Skeletal muscle satellite cell (primary cell): ENCODE data around the gene TMEM271.

Source experiments
- H3K27me3 ChIP-seq: 2 replicates; pipeline ENCODE4 v1.7.0; 2013; ENCODE audit warnings: low read length; ENCODE audit not compliant: control insufficient read depth, insufficient read depth
- H3K36me3 ChIP-seq: 2 replicates; pipeline ENCODE4 v1.7.0; 2013; ENCODE audit warnings: mild to moderate bottlenecking, control low read depth, low read length; ENCODE audit not compliant: insufficient read depth
- H3K4me1 ChIP-seq: 2 replicates; pipeline ENCODE4 v1.7.0; 2013; ENCODE audit warnings: low read length; ENCODE audit not compliant: control insufficient read depth, insufficient read depth
- H3K4me2 ChIP-seq: 2 replicates; pipeline ENCODE4 v1.7.0; 2013; ENCODE audit warnings: mild to moderate bottlenecking, low read length
- H3K4me3 ChIP-seq: 2 replicates; pipeline ENCODE4 v1.7.0; 2013; ENCODE audit warnings: low read length
- H3K9ac ChIP-seq: 2 replicates; pipeline ENCODE4 v1.7.0; 2013; ENCODE audit warnings: mild to moderate bottlenecking, low read depth, low read length, moderate library complexity
- H3K9me3 ChIP-seq: replicated peaks from 2 replicates; pipeline ENCODE4 v1.7.0; 2013; ENCODE audit warnings: mild to moderate bottlenecking, control low read depth, low read length

The TMEM271 gene

GRCh38 chr4:575281-576141 lies 584 bp downstream of the TMEM271 start:
- no peaks in the 10 kb centered on the region for H3K4me1 ChIP-seq
- no peak overlapping the region for H3K9ac ChIP-seq
- no peaks in the 10 kb centered on the region for H3K9me3 ChIP-seq
- H3K4me2 ChIP-seq: no peak overlapping the region
- H3K4me3 ChIP-seq: no peak overlapping the region
- H3K36me3 ChIP-seq: no peaks in the 10 kb centered on the region
- H3K27me3 ChIP-seq: peaks cover 68% of the 10 kb centered on the region

- Histone ChIP-seq H3K4me3 (no peak overlapping the region), H3K36me3 (no peaks in the 10 kb centered on the region), H3K9me3 (no peaks in the 10 kb centered on the region), H3K4me2 (no peak overlapping the region), H3K4me1 (no peaks in the 10 kb centered on the region), H3K27me3 (peaks cover 63% of the 10 kb centered on the region), H3K9ac (no peak overlapping the region)
Measured at GRCh38 chr4:574346-575161, 1.5 kb downstream of the TMEM271 start.

DNA sequence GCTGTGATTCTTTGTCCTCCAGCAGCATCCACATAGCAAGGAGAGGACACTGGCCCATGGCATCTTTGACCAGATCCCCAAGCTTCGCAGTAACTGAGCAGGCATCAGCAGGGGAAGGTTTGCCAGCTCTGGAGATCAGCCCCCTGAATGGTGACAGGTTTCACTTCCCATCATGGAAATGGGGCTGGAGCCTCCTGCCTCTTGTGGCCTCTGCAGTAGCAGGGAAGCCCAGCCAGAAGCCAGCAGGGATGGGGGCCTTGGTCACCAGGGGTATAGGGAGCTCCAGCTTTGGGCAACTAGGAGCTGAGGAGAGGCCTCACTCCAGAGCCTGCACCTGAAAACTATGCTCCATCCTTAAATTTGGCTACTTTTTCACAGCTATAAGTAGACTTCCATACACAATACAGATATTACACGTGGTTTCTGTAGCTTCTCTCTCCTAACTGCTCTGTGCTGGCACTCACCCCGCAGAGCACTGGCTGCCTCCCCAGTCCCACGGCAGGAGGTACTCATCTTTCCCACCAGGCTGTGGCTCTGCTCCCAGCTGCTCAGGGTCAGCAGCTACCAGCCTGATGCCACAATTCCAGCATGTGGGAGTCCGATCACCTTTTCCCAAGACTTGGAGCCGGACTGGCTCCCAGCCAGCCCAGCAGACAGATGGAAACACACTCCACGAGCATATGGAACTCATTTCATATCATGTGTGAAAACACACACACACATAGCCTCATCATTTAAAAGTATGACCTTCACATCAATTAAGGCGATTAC lies 2.8 kb downstream of the TMEM271 start:
- peaks cover 50% of the 10 kb centered on the region for H3K27me3 ChIP-seq

GRCh38 chr4:572594-572993 lies 3.5 kb downstream of the TMEM271 start:
- Histone ChIP-seq H3K27me3 (peaks cover 43% of the 10 kb centered on the region), H3K9me3 (no peaks in the 10 kb centered on the region), H3K9ac (no peak overlapping the region), H3K4me2 (no peak overlapping the region), H3K4me3 (no peak overlapping the region), H3K36me3 (no peaks in the 10 kb centered on the region), H3K4me1 (no peaks in the 10 kb centered on the region)

More for the DNA sequence above, 2.8 kb downstream of the TMEM271 start:
- Histone ChIP-seq H3K9ac (no peak overlapping the region), H3K4me3 (no peak overlapping the region), H3K4me2 (no peak overlapping the region), H3K9me3 (no peaks in the 10 kb centered on the region), H3K4me1 (no peaks in the 10 kb centered on the region), H3K36me3 (no peaks in the 10 kb centered on the region)

DNA sequence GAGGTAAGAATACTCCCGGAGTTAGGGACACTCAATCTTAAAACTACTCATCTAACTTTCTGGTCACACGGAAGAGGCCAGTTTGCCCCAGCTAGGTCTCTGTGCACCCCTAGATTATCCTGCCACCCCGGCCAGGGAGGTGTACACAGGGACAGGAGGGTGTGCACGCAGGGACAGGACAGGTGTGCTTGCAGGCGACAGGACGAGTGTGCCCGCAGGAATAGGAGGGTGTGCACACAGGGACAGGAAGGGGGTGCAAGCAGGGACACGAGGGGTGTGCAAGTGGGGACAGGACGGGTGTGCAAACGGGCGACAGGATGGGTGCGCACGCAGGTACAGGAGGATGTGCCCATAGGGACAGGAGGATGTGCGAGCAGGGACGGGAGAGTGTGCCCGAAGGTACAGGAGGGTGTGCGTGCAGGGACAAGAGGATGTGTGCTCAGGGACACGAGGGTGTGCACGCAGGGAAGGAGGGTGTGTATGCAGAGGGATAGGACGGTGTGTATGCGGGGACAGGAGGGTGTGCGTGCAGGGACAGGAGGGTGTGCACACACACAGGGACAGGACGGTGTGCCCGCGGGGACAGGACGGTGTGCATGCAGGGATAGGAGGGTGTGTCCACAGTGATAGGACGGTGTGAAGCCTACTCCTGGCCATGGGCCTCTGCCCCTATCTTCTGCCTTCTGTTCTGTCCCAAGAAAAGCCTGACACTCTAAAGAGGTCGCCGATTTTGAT lies 4.1 kb downstream of the TMEM271 start:
- Histone ChIP-seq H3K36me3 (no peaks in the 10 kb centered on the region), H3K4me2 (no peak overlapping the region), H3K9me3 (no peaks in the 10 kb centered on the region), H3K4me3 (no peak overlapping the region), H3K4me1 (no peaks in the 10 kb centered on the region), H3K9ac (no peak overlapping the region), H3K27me3 (peaks cover 37% of the 10 kb centered on the region)

GRCh38 chr4:570754-571153 lies 5.3 kb downstream of the TMEM271 start:
- Histone ChIP-seq H3K4me3 (no peak overlapping the region), H3K27me3 (peaks cover 36% of the 10 kb centered on the region), H3K36me3 (no peaks in the 10 kb centered on the region), H3K4me2 (no peak overlapping the region), H3K9ac (no peak overlapping the region), H3K4me1 (no peaks in the 10 kb centered on the region), H3K9me3 (no peaks in the 10 kb centered on the region)

DNA sequence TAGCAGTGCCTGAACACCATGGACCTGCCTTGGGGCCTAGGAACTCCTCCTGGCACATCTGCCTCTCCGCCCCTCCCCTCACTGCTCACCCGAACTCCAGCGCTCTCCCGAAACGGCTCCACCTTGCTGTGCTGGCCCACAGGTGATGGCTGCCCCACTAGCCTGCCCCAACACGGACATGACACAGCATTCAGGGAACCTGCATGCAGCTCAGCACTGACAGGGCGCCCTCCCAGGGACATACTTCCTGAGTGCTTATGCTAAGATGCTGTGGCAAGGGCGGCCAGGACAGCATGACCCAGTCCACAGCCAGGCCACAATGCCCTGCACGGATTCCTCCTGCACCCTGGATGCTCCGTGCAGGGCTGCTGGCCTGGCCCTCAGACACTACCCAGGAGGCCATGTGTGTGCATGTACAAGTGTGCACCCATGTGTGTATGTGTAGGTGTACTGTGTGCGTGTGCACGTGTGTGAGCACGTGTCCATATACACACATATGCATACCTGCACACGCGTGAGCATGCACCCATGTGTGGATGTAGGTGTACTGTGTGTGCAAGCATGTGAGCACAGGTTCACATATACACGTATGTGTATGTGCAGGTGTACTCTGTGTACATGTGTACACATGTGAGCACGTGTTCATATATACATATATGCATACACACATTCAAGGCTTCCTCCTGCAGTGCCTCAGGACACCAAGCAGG lies 6.0 kb downstream of the TMEM271 start:
- Histone ChIP-seq H3K9ac (no peak overlapping the region), H3K4me1 (no peaks in the 10 kb centered on the region), H3K4me2 (no peak overlapping the region), H3K9me3 (no peaks in the 10 kb centered on the region), H3K36me3 (no peaks in the 10 kb centered on the region), H3K27me3 (peaks cover 30% of the 10 kb centered on the region), H3K4me3 (no peak overlapping the region)

- no peak overlapping the region for H3K9ac ChIP-seq
- no peaks in the 10 kb centered on the region for H3K9me3 ChIP-seq
- H3K27me3 ChIP-seq: peaks cover 20% of the 10 kb centered on the region
Measured at GRCh38 chr4:568962-569361, 7.1 kb downstream of the TMEM271 start.

GRCh38 chr4:568351-568652 lies 7.8 kb downstream of the TMEM271 start:
- Histone ChIP-seq H3K36me3 (no peaks in the 10 kb centered on the region), H3K9me3 (no peaks in the 10 kb centered on the region), H3K27me3 (peaks cover 13% of the 10 kb centered on the region), H3K4me3 (no peak overlapping the region), H3K9ac (no peak overlapping the region), H3K4me1 (no peaks in the 10 kb centered on the region), H3K4me2 (no peak overlapping the region)

More at GRCh38 chr4:568962-569361, 7.1 kb downstream of the TMEM271 start:
- no peak overlapping the region for H3K4me2 ChIP-seq
- no peaks in the 10 kb centered on the region for H3K36me3 ChIP-seq
- no peak overlapping the region for H3K4me3 ChIP-seq
- H3K4me1 ChIP-seq: no peaks in the 10 kb centered on the region

- H3K4me1 ChIP-seq: no peaks in the 10 kb centered on the region
- no peak overlapping the region for H3K4me3 ChIP-seq
- no peaks in the 10 kb centered on the region for H3K36me3 ChIP-seq
- no peak overlapping the region for H3K9ac ChIP-seq
- H3K27me3 ChIP-seq: peaks cover 8% of the 10 kb centered on the region
- no peaks in the 10 kb centered on the region for H3K9me3 ChIP-seq
- no peak overlapping the region for H3K4me2 ChIP-seq
Measured at GRCh38 chr4:567457-568350, 8.4 kb downstream of the TMEM271 start.
